ENCODE results near the gene HIPK1.

GRCh38 chr1:113987259-113987658, 58.1 kb downstream of the HIPK1 start:
- TF ChIP-seq EZH2 (IDR thresholded peaks at IDR 0.05; ENCODE audit: insufficient read depth, poor library complexity, severe bottlenecking) (no peak), EZH2phosphoT487 (IDR thresholded peaks at IDR 0.05; ENCODE audit: insufficient read depth, low read depth) (no peak)
